A549 (cell line): Measurements from ENCODE around the gene NKX6-1. TPM values are rescaled to one million over a fixed set of nuclear protein-coding genes. Genes with fewer than 3 reads are reported as not detected.

Experiments
- ATAC-seq, 2 experiments: fragments of 200-7000 bp in 1 of 2; fragments of >200 bp in 1 of 2; cut with Nextera tagmentation in 1 of 2; cut with Tn5 transposase in 1 of 2; 3 replicates each; pipeline versions ENCODE4 v1.8.0 to v1.9.1; 2018 to 2020; ENCODE audit warnings: mild to moderate bottlenecking in 1 of 2, moderate library complexity in 1 of 2
- CTCF ChIA-PET: fragments of 300-600 bp; sonication (Branson Sonifier 250); formaldehyde crosslinking; extraction: SDS; loops from one replicate; lab custom pipeline; 2021; ENCODE audit warnings: antibody characterized with exemption, inconsistent platforms; lab: Yijun Ruan, JAX
- POLR2A ChIA-PET: fragments of 350-600 bp; formaldehyde crosslinking; extraction: SDS; loops from one replicate; lab custom pipeline; 2021; ENCODE audit warnings: antibody characterized with exemption, inconsistent platforms; lab: Yijun Ruan, JAX
- DNase-seq, 2 experiments: peaks; one replicate each; pipeline versions ENCODE4 v3.0.0 to v3.0.0-alpha.2; 2011 to 2016; ENCODE audit warnings: low read depth in 1 of 2, low spot score in 1 of 2
- FAIRE-seq: peaks from 2 replicates; lab custom pipeline; 2011; peaks lifted over from hg19 to GRCh38; lab: Jason Lieb, UNC
- H3K27ac ChIP-seq, 2 experiments: fragments of >200 bp; sonication (Bioruptor Twin); formaldehyde crosslinking; 3 replicates each; pipeline ENCODE4 v1.5.1; 2016 to 2017
- H3K4me1 ChIP-seq: fragments of >200 bp; sonication (Bioruptor Twin); formaldehyde crosslinking; 3 replicates; pipeline ENCODE4 v1.6.1; 2016
- H3K4me2 ChIP-seq: fragments of >200 bp; sonication (Bioruptor Twin); formaldehyde crosslinking; 3 replicates; pipeline ENCODE4 v1.6.1; 2016
- H3K4me3 ChIP-seq: fragments of >200 bp; sonication (Bioruptor Twin); formaldehyde crosslinking; 3 replicates; pipeline ENCODE4 v1.5.1; 2016
- H3K9me3 ChIP-seq: fragments of >200 bp; sonication (Bioruptor Twin); formaldehyde crosslinking; 3 replicates; pipeline ENCODE4 v1.6.1; 2016
- CHD2 ChIP-seq: fragments of 150-350 bp; IDR thresholded peaks from 2 replicates; pipeline ENCODE4 v1.6.1; 2014; ENCODE audit warnings: low read length; ENCODE audit not compliant: partially characterized antibody
- FOSL2 ChIP-seq, 2 experiments: fragments of 450-650 bp in 1 of 2; fragments of >200 bp in 1 of 2; sonication (Bioruptor Twin) in 1 of 2; formaldehyde crosslinking; IDR thresholded peaks; 2 replicates each; pipeline versions ENCODE4 v1.5.0 to v1.6.1; 2016 to 2020; ENCODE audit warnings: mild to moderate bottlenecking in 1 of 2, moderate library complexity in 1 of 2
- FOXS1 ChIP-seq: fragments of 250-450 bp; sonication (Bioruptor Pico); IDR thresholded peaks from 2 replicates; pipeline ENCODE4 v1.5.0; 2020; ENCODE audit warnings: mild to moderate bottlenecking, moderate library complexity
- MAFK ChIP-seq: fragments of 450-650 bp; IDR thresholded peaks from 2 replicates; pipeline ENCODE4 v1.6.1; 2014; ENCODE audit not compliant: partially characterized antibody
- NFE2L2 ChIP-seq: fragments of 150-350 bp; conservative IDR thresholded peaks from 2 replicates; pipeline ENCODE4 v1.6.1; 2014; ENCODE audit warnings: low read length
- NR3C1 ChIP-seq: fragments of >200 bp; sonication (Bioruptor Twin); formaldehyde crosslinking; IDR thresholded peaks from 3 replicates; pipeline ENCODE4 v1.6.1; 2017
- POLR2AphosphoS2 ChIP-seq: conservative IDR thresholded peaks from 2 replicates; pipeline ENCODE4 v1.6.1; 2012; ENCODE audit warnings: low read length, improper control_type of control experiment, inconsistent platforms
- RARB ChIP-seq: fragments of 250-450 bp; sonication (Bioruptor Pico); IDR thresholded peaks from 2 replicates; pipeline ENCODE4 v1.8.0; 2021; ENCODE audit warnings: mild to moderate bottlenecking, moderate library complexity
- RCOR1 ChIP-seq: fragments of 150-350 bp; IDR thresholded peaks from 2 replicates; pipeline ENCODE4 v1.6.1; 2014; ENCODE audit warnings: antibody characterized with exemption, low read length, low read depth
- RFX5 ChIP-seq: fragments of 450-650 bp; IDR thresholded peaks from 2 replicates; pipeline ENCODE4 v1.7.1; 2014; ENCODE audit warnings: antibody characterized with exemption, mild to moderate bottlenecking, moderate library complexity
- ZFP36 ChIP-seq: fragments of 450-650 bp; IDR thresholded peaks from 2 replicates; pipeline ENCODE4 v1.6.1; 2014; ENCODE audit warnings: borderline replicate concordance; ENCODE audit not compliant: partially characterized antibody
- WGBS: methylation state at CpG from one replicate; pipeline ENCODE4 v1.1.6; 2017; ENCODE audit errors: missing lambda C conversion rate; 5-methylcytosine and 5-hydroxymethylcytosine counted together
- polyA plus RNA-seq, 4 experiments: library from polyadenylated mRNA; depleted of rRNA in 3 of 4; stranded (reverse); fragments of >200 nt; fragmentation: RNase III in 1 of 4; extraction: RNeasy Plus Mini Kit Qiagen cat#74134 plus additional on column Dnase treatment in 1 of 4; gene quantifications; 2 replicates in 3 of 4; 3 replicates in 1 of 4; pipeline ENCODE4 v1.2.3, GENCODE V29; 2011 to 2017
- TF ChIP-seq, protein P1 (sequence below): fragments of 200-600 bp; sonication (generic); IDR thresholded peaks from 2 replicates; pipeline ENCODE4 v1.6.1; 2016; ENCODE audit warnings: antibody characterized with exemption, mild to moderate bottlenecking, moderate library complexity
- TF ChIP-seq, protein P2 (sequence below): fragments of 250-450 bp; sonication (Bioruptor Pico); IDR thresholded peaks from 2 replicates; pipeline ENCODE4 v1.5.0; 2020; ENCODE audit warnings: low read depth, mild to moderate bottlenecking, moderate library complexity

NKX6-1 gene
- polyA plus RNA-seq, 2 of the 4 experiments (the other 2 are of a cell fraction): 0.13 to 0.28 TPM

DNA sequence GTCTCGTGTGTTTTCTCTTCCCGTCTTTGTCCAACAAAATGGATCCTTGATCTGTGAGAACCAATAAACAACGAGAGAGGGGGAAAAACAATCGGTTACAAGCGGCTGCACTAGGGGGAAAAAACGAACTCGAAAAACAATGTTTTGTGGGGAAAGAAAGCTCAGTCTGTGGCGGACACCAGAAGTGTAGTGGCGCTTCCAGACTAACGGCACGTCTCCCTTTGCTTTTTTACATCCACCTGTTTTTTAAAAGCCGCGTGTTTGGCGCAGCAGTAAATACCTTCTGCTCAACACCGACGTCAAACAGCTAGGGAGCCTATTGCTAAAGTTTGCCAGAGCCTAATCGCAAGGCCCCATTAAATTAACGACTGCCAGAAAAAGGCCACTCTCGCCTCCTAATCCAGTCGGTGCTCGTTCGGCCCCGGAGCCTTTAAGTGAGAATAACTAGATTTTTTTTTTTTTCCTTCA lies 3.3 kb downstream of the NKX6-1 start:
- CTCF ChIA-PET: no interaction called here
- DNase-seq: no peak
- Histone ChIP-seq H3K4me2 (no peak overlapping the region), H3K4me3 (no peak overlapping the region), H3K9me3 (no peaks in the 10 kb centered on the region), H3K27ac (no peak overlapping the region)
- POLR2A ChIA-PET: no interaction called here
- WGBS: 87% methylated on average over 23 of the region's 23 CpGs
- no peak for FAIRE-seq
- no peak for ATAC-seq
- TF ChIP-seq MAFK (no peak), RCOR1 (no peak), POLR2AphosphoS2 (no peak), RFX5 (no peak), NR3C1 (no peak), NFE2L2 (no peak)
- TF ChIP-seq, protein P1, sequence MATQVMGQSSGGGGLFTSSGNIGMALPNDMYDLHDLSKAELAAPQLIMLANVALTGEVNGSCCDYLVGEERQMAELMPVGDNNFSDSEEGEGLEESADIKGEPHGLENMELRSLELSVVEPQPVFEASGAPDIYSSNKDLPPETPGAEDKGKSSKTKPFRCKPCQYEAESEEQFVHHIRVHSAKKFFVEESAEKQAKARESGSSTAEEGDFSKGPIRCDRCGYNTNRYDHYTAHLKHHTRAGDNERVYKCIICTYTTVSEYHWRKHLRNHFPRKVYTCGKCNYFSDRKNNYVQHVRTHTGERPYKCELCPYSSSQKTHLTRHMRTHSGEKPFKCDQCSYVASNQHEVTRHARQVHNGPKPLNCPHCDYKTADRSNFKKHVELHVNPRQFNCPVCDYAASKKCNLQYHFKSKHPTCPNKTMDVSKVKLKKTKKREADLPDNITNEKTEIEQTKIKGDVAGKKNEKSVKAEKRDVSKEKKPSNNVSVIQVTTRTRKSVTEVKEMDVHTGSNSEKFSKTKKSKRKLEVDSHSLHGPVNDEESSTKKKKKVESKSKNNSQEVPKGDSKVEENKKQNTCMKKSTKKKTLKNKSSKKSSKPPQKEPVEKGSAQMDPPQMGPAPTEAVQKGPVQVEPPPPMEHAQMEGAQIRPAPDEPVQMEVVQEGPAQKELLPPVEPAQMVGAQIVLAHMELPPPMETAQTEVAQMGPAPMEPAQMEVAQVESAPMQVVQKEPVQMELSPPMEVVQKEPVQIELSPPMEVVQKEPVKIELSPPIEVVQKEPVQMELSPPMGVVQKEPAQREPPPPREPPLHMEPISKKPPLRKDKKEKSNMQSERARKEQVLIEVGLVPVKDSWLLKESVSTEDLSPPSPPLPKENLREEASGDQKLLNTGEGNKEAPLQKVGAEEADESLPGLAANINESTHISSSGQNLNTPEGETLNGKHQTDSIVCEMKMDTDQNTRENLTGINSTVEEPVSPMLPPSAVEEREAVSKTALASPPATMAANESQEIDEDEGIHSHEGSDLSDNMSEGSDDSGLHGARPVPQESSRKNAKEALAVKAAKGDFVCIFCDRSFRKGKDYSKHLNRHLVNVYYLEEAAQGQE: no peak
- TF ChIP-seq, all 56 proteins: peak for 0
- H3K4me1 ChIP-seq: no peaks in the 10 kb centered on the region

DNA sequence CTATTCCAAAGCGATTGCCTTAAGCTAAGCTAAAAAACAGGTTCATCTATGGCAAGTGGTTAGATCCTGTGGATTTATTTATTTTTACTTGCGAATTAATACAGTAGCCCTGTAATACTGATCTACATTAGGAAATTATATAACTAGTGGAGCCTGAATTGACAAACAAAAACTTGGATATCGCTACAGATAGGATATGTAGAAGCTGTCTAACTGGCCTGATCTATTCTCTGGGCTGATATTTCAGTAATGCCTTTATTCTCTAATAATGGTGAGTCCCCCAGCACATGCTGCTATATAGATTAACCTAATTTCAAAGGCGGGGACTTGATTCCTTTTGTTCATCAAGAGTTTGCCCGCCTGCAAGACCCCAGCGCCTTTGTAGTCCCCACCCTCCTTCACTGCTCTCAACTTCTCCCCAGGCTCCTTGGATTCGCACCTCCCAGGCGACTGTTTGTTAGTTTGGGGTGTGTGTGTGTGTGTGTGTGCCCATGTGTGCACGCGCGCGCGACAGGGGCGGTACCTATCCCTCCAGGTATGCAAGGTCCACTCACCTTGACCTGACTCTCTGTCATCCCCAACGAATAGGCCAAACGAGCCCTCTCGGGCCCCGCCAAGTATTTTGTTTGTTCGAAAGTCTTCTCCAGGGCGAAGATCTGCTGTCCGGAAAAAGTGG lies 3.8 kb downstream of the NKX6-1 start:
- ChIA-PET CTCF (interaction anchor here (1.1 kb wide), 1 partner anchor 8 kb away, joined by 3 read pairs; no protein-coding TSS in a partner anchor), POLR2A (no interaction called here)
- Histone ChIP-seq H3K4me3 (no peak overlapping the region), H3K27ac (no peak overlapping the region), H3K9me3 (no peaks in the 10 kb centered on the region), H3K4me1 (no peaks in the 10 kb centered on the region), H3K4me2 (no peak overlapping the region)
- no peak for ATAC-seq
- 92% methylated on average over 20 of the region's 21 CpGs for WGBS
- no peak for FAIRE-seq
- TF ChIP-seq ZFP36: no peak
- no peak for TF ChIP-seq FOXS1 (CRISPR knock-in tag)
- TF ChIP-seq, protein P2, sequence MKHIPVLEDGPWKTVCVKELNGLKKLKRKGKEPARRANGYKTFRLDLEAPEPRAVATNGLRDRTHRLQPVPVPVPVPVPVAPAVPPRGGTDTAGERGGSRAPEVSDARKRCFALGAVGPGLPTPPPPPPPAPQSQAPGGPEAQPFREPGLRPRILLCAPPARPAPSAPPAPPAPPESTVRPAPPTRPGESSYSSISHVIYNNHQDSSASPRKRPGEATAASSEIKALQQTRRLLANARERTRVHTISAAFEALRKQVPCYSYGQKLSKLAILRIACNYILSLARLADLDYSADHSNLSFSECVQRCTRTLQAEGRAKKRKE (CRISPR knock-in tag): no peak
- TF ChIP-seq NFE2L2: no peak
- no peak for TF ChIP-seq CHD2
- no peak for TF ChIP-seq RARB (CRISPR knock-in tag)
- TF ChIP-seq FOSL2 (IDR thresholded peaks at IDR 0.05): no peak
- no peak for TF ChIP-seq FOSL2 (CRISPR knock-in tag; IDR thresholded peaks at IDR 0.05)
- TF ChIP-seq, protein P1: no peak
- DNase-seq: no peak
